Ishikawa (cell line): ENCODE data around the gene ANKFY1.

Source experiments
- CEBPB ChIP-seq: IDR thresholded peaks from 2 replicates; pipeline ENCODE4 v1.6.1; 2012
- EGR1 ChIP-seq: IDR thresholded peaks from 2 replicates; pipeline ENCODE4 v1.6.1; 2012
- EP300 ChIP-seq: IDR thresholded peaks from 2 replicates; pipeline ENCODE4 v1.6.1; 2012; ENCODE audit warnings: borderline replicate concordance
- FOXM1 ChIP-seq: IDR thresholded peaks from 2 replicates; pipeline ENCODE4 v1.6.1; 2012; ENCODE audit warnings: low read depth, borderline replicate concordance
- TAF1 ChIP-seq: IDR thresholded peaks from 2 replicates; pipeline ENCODE4 v1.6.1; 2012; ENCODE audit warnings: low read depth, mild to moderate bottlenecking
- YY1 ChIP-seq: IDR thresholded peaks from 2 replicates; pipeline ENCODE4 v1.6.1; 2012; ENCODE audit warnings: low read depth
- ZBTB7A ChIP-seq: IDR thresholded peaks from 2 replicates; pipeline ENCODE4 v1.6.1; 2012; ENCODE audit warnings: low read depth
- TF ChIP-seq, protein P1 (sequence below): IDR thresholded peaks from 2 replicates; pipeline ENCODE4 v1.6.1; 2012; ENCODE audit warnings: low read depth, mild to moderate bottlenecking
- TF ChIP-seq, protein P2 (sequence below): IDR thresholded peaks from 2 replicates; pipeline ENCODE4 v1.6.1; 2012

DNA sequence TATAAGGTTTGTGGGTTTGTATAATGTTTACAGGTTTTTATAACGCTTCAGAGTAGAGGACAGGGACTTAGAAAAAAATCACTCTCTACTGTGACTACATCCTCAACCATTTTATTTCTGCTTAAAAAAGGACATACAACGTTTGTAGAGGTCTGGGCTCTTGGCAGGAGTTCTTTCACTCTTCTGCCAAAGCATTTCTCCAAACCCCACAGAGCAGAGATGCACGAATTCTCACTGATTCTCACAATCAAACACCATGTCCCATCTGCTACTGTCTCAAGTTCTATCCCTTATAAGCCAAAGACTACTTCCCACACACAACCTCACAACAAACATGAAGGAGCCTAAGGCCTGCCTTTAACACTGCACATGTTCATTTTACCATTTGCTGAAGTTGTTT lies 7.0 kb upstream of the ANKFY1 start:
- TF ChIP-seq, protein P1, sequence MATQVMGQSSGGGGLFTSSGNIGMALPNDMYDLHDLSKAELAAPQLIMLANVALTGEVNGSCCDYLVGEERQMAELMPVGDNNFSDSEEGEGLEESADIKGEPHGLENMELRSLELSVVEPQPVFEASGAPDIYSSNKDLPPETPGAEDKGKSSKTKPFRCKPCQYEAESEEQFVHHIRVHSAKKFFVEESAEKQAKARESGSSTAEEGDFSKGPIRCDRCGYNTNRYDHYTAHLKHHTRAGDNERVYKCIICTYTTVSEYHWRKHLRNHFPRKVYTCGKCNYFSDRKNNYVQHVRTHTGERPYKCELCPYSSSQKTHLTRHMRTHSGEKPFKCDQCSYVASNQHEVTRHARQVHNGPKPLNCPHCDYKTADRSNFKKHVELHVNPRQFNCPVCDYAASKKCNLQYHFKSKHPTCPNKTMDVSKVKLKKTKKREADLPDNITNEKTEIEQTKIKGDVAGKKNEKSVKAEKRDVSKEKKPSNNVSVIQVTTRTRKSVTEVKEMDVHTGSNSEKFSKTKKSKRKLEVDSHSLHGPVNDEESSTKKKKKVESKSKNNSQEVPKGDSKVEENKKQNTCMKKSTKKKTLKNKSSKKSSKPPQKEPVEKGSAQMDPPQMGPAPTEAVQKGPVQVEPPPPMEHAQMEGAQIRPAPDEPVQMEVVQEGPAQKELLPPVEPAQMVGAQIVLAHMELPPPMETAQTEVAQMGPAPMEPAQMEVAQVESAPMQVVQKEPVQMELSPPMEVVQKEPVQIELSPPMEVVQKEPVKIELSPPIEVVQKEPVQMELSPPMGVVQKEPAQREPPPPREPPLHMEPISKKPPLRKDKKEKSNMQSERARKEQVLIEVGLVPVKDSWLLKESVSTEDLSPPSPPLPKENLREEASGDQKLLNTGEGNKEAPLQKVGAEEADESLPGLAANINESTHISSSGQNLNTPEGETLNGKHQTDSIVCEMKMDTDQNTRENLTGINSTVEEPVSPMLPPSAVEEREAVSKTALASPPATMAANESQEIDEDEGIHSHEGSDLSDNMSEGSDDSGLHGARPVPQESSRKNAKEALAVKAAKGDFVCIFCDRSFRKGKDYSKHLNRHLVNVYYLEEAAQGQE = no peak
- no peak for TF ChIP-seq EP300
- TF ChIP-seq, protein P2, sequence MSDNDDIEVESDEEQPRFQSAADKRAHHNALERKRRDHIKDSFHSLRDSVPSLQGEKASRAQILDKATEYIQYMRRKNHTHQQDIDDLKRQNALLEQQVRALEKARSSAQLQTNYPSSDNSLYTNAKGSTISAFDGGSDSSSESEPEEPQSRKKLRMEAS = no peak
- no peak for TF ChIP-seq EGR1
- TF ChIP-seq TAF1 = no peak
- TF ChIP-seq YY1 = no peak
- no peak for TF ChIP-seq ZBTB7A
- TF ChIP-seq CEBPB = no peak
- no peak for TF ChIP-seq FOXM1
